ENCODE data around the gene CLTRN. TPM values are rescaled to one million over a fixed set of nuclear protein-coding genes. Genes with fewer than 3 reads are reported as not detected.
A peak's percentile ranks its signal among the peaks of the same experiment; 100 is the strongest.

The CLTRN gene
- total RNA-seq, 1 experiment from 2014 or later: 1.8 TPM

DNA sequence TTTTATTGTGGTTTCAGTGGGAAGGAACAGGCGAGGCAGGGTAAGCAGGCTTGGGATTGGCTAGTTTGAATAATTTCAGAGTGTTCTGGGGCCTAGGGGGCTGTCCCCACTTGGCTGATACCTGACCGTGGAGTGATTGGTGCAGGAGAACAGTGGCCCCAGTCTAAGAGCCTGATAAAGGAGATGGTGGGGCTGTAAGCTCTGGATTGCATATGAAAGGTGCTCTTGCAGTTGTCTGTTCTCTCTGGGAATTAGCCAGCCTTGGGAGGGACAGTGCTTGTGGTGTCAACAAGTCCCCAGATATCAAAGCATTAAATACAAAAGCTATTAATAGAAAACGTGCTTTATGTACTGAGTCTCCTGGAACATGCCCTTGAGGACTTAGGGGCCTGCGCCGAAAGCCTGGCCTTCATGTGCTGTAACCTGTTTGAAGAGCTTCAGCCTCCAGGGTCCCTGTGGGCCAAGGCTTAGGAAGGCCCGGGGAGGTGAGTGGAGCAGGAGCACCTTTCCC lies 30.4 kb upstream of the CLTRN start:
- Histone ChIP-seq H2AK5ac (ENCODE audit: insufficient read length, low read length) (no peak overlapping the region), H3K23ac (ENCODE audit: insufficient read length, low read depth, low read length) (no peak overlapping the region), H2BK120ac (ENCODE audit: low read depth, low read length, poor library complexity, severe bottlenecking) (no peak overlapping the region), H3K4ac (ENCODE audit: low read depth, low read length) (no peak overlapping the region), H3T11ph (ENCODE audit: low read length) (no peak overlapping the region), H3K18ac (ENCODE audit: insufficient read length, low read depth, low read length) (no peak overlapping the region), H2BK20ac (ENCODE audit: low read depth, low read length, poor library complexity, severe bottlenecking) (no peak overlapping the region), H3K79me2 (ENCODE audit: insufficient read depth, low read length) (no peaks in the 10 kb centered on the region), H4K91ac (ENCODE audit: insufficient read length, low read depth, low read length) (no peak overlapping the region), H2BK15ac (ENCODE audit: low read depth, low read length) (no peak overlapping the region), H3K79me1 (ENCODE audit: insufficient read depth, low read depth, low read length, poor library complexity, severe bottlenecking) (peaks cover 5% of the 10 kb centered on the region), H2BK5ac (ENCODE audit: insufficient read length, low read length) (no peak overlapping the region), H4K5ac (ENCODE audit: insufficient read length, low read depth, low read length) (no peak overlapping the region), H3K27ac (ENCODE audit: insufficient read length, low read depth, low read length) (no peak overlapping the region), H3K23me2 (ENCODE audit: insufficient read length, low read depth, low read length, poor library complexity, severe bottlenecking) (no peaks in the 10 kb centered on the region), H3K27me3 (ENCODE audit: insufficient read depth, low read length) (no peaks in the 10 kb centered on the region), H3K4me1 (ENCODE audit: insufficient read depth, low read length) (no peaks in the 10 kb centered on the region), H3K4me2 (ENCODE audit: insufficient read depth, insufficient read length, low read length) (no peak overlapping the region), H3K56ac (ENCODE audit: insufficient read length, low read depth, low read length) (no peak overlapping the region), H2AFZ (ENCODE audit: low read length) (no peak overlapping the region), H4K20me1 (ENCODE audit: control insufficient read depth, insufficient read depth, insufficient read length) (no peaks in the 10 kb centered on the region), H3K9me3 (ENCODE audit: control insufficient read depth, low read depth, low read length) (no peaks in the 10 kb centered on the region), H2BK12ac (ENCODE audit: insufficient read length, low read depth, low read length) (no peak overlapping the region), H3K9ac (ENCODE audit: extremely low read depth, insufficient read length, low read length) (no peak overlapping the region), H4K8ac (replicated peaks; ENCODE audit: insufficient read length, low read depth, low read length) (no peak overlapping the region), H3K14ac (ENCODE audit: insufficient read depth, low read length) (no peak overlapping the region)
- TF ChIP-seq, protein P1, sequence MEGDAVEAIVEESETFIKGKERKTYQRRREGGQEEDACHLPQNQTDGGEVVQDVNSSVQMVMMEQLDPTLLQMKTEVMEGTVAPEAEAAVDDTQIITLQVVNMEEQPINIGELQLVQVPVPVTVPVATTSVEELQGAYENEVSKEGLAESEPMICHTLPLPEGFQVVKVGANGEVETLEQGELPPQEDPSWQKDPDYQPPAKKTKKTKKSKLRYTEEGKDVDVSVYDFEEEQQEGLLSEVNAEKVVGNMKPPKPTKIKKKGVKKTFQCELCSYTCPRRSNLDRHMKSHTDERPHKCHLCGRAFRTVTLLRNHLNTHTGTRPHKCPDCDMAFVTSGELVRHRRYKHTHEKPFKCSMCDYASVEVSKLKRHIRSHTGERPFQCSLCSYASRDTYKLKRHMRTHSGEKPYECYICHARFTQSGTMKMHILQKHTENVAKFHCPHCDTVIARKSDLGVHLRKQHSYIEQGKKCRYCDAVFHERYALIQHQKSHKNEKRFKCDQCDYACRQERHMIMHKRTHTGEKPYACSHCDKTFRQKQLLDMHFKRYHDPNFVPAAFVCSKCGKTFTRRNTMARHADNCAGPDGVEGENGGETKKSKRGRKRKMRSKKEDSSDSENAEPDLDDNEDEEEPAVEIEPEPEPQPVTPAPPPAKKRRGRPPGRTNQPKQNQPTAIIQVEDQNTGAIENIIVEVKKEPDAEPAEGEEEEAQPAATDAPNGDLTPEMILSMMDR (conservative IDR thresholded peaks at IDR 0.05): no peak
- no peaks in the 10 kb centered on the region for H3K9me3 Mint-ChIP-seq
- H3K4me1 Mint-ChIP-seq: peaks cover 9 to 12% of the 10 kb centered on the region in 2 experiments
- no peaks in the 10 kb centered on the region for H3K27me3 Mint-ChIP-seq (ENCODE audit: low read depth)
- peak overlapping the region in 2 of 3 experiments; percentile 41 to 77; a peak in 2 of 7 replicates for H3K27ac Mint-ChIP-seq
- WGBS (ENCODE audit: extremely low coverage, insufficient read length, low lambda C conversion rate): no CpG with 5 or more reads among the region's 6 CpGs
- DNase-seq: no peak
- H3K36me3 Mint-ChIP-seq (ENCODE audit: insufficient read depth in 1 of 3, low read depth in 3 of 3): peaks cover 25 to 34% (median 28%) of the 10 kb centered on the region in 3 experiments
- no peak overlapping the region for H3K4me3 Mint-ChIP-seq

All from H9 (cell line).